ENCODE results near the gene SLC12A7.

DNA sequence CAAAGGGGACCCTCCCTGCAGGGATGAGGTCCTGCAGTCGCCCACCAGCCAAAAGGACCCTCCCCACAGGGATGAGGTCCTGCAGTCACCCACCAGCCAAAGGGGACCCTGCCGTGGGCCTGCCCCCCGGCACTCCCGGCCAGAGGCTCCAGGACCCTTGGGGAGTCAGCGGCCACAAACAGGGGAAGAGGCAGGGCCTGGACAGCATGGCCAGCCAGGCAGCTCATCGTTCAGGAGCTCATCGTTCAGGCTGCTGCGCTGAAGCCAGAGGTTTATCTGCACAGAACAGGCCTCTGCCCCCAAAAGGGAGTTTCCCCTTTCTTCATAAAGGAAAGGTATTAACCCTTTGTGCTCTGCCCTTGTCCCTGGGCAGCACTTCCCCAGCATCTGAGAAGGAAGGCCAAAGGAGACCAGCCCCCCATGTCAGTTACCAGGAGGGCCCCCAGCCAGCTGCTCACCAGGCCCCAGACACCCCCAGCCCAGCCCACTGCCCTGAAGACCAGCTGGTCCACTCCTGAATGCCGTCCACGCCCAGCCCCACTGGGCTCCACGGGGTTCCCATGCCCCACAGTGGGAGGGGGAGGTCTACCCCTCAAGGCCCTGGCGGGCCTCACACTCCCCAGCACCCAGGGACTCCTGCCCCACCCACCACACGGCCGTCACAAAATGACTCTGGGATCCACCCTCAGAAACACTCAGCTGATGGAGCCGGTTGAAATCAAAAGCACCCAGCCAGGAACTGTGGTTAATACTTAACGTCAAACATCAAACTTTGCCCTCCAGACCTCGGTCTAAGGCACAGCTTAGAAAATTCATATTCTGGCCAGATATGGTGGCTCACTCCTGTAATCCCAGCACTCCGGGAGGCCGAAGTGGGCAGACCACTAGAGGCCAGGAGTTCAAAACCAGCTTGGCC, 6.3 kb downstream of the SLC12A7 start:
- no peak for TF ChIP-seq POLR2A (IDR thresholded peaks at IDR 0.05; ENCODE audit: low read depth, low read length)
- TF ChIP-seq POLR2AphosphoS5 (IDR thresholded peaks at IDR 0.05; ENCODE audit: low read depth, low read length) = no peak
- TF ChIP-seq TAF1 (IDR thresholded peaks at IDR 0.05; ENCODE audit: borderline replicate concordance, low read depth, low read length) = no peak
